Mucosa of descending colon (tissue), 3 donors: ENCODE measurements around the gene CCDC102B. TPM values are rescaled to one million over a fixed set of nuclear protein-coding genes. Genes with fewer than 3 reads are reported as not detected.

Experiments
- ATAC-seq: fragments of 200-7000 bp; cut with Tn5 transposase; one replicate; pipeline ENCODE4 v1.9.1; 2020; ENCODE audit warnings: mild to moderate bottlenecking, moderate library complexity
- DNase-seq, 3 donors: peaks; one replicate each; pipeline ENCODE4 v3.0.0-alpha.2; 2020
- H3K36me3 ChIP-seq: fragments of 200-600 bp; one replicate; pipeline ENCODE4 v1.8.0; 2021; ENCODE audit warnings: low read depth, mild to moderate bottlenecking
- H3K4me1 ChIP-seq: fragments of 200-600 bp; one replicate; pipeline ENCODE4 v1.8.0; 2021; ENCODE audit warnings: low read depth, mild to moderate bottlenecking
- H3K4me3 ChIP-seq: fragments of 200-600 bp; one replicate; pipeline ENCODE4 v1.8.0; 2021; ENCODE audit warnings: mild to moderate bottlenecking
- H3K9me3 ChIP-seq: fragments of 200-600 bp; one replicate; pipeline ENCODE4 v1.8.0; 2021; ENCODE audit warnings: mild to moderate bottlenecking
- CTCF ChIP-seq: fragments of 200-600 bp; IDR thresholded peaks from one replicate; pipeline ENCODE4 v1.8.0; 2022; ENCODE audit warnings: antibody characterized with exemption, mild to moderate bottlenecking
- intact Hi-C, 2 donors: fragments of 100-400 bp; cut with DNase I in 1 of 2; cut with micrococcal nuclease in 1 of 2; formaldehyde crosslinking; loops; one replicate each; pipeline versions ENCODE4 v1.11.0 to v1.11.1; 2022; cut with DNase I, micrococcal nuclease
- total RNA-seq, 3 donors: library from RNA; stranded (reverse); fragmentation: NEBNext Ultra II Directional in 2 of 3; extraction: Animal tissue kit (Norgen Biotek cat#: 25700) in 2 of 3; gene quantifications; one replicate each; pipeline versions ENCODE4 v1.2.1 to v1.2.4, GENCODE V29; 2021 to 2023
- donor health status: DM: no; HTN: no; CAD: no; lungs with moderate emphysema.
- donor health status: DM: no; HTN: no; CAD: no.
- donor health status: DM: no; HTN: yes; CAD: no.

Gene CCDC102B
- total RNA-seq, 3 donors from 2014 or later = 3.0 to 4.5 (median 4.3) TPM

GRCh38 chr18:68769461-68769860 lies 28.4 kb upstream of the CCDC102B start:
- Histone ChIP-seq H3K4me1 (no peaks in the 10 kb centered on the region), H3K36me3 (no peaks in the 10 kb centered on the region), H3K9me3 (no peaks in the 10 kb centered on the region), H3K4me3 (no peak overlapping the region)
- TF ChIP-seq CTCF = no peak
- intact Hi-C loops = no loop called here
- DNase-seq = peak in 1 of 3 donors; percentile 8
- no peak for ATAC-seq

GRCh38 chr18:68772268-68772667 lies 25.6 kb upstream of the CCDC102B start:
- Histone ChIP-seq H3K9me3 (no peaks in the 10 kb centered on the region), H3K36me3 (no peaks in the 10 kb centered on the region), H3K4me3 (no peak overlapping the region), H3K4me1 (no peaks in the 10 kb centered on the region)
- DNase-seq (no peak), ATAC-seq (no peak)
- TF ChIP-seq CTCF = no peak
- intact Hi-C loops = no loop called here

GRCh38 chr18:68778280-68778886 lies 19.5 kb upstream of the CCDC102B start:
- no peaks in the 10 kb centered on the region for H3K36me3 ChIP-seq
- no peaks in the 10 kb centered on the region for H3K9me3 ChIP-seq
- intact Hi-C loops = no loop called here
- H3K4me3 ChIP-seq = no peak overlapping the region
- ATAC-seq = no peak
- no peaks in the 10 kb centered on the region for H3K4me1 ChIP-seq
- no peak for DNase-seq
- TF ChIP-seq CTCF = no peak

DNA sequence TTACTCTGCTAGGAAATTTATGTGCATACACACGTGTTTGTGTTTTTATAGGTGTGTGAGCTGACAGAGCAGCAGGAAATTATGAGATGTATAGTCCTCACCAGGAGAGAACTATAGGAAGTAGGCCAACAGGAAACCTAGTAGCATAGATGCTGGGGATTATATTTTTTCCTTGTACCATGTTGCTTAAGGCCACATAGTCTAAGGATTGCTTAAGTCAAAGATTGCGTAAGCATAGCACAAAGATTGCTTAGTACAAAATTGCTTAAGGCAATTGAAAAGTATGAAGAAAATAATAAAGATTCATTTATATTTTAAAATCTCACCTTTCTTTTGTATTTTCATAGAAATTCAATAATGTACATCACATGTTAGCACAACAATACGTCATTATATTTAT lies 18.7 kb upstream of the CCDC102B start:
- TF ChIP-seq CTCF = no peak
- Histone ChIP-seq H3K9me3 (no peaks in the 10 kb centered on the region), H3K4me3 (no peak overlapping the region), H3K36me3 (no peaks in the 10 kb centered on the region), H3K4me1 (no peaks in the 10 kb centered on the region)
- intact Hi-C loops = no loop called here
- ATAC-seq (no peak), DNase-seq (no peak)

DNA sequence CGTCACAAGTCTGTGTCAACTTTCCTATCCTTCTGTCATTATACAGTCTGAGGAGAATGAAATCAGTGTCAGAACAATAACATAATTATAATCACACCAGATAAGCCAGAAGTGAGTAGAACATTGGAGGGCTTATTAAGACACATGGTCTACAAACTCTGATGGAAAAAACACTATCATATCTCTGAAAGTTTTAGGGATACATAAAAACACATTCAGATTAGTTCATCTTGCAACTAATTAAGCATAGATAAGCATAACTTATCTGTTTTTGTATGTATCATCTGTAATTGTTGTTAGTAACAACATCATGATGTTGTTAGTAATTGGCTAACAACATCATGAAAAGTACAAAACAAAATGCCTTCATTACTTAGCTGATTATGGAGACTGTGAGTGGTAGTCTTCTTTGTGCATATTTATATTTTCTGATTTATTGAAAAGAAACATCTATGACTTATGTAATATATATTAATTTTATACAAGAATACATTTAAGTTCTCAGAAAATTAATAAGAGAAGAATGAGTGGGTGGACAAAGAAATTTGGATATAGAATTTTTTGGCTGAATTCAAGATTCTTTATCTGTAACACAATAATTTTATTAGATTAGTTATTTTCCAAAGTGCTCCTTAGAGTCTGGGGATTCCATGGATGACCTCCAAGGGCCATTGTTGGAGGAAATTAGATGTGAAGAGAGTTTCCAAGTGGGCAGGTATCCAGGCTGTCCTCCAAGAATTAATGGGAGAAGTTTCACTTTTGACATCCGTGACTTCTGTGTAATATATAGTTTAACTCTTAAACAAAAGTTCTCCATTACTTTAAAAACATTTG lies 16.9 kb upstream of the CCDC102B start:
- no peaks in the 10 kb centered on the region for H3K4me1 ChIP-seq
- H3K36me3 ChIP-seq = no peaks in the 10 kb centered on the region
- ATAC-seq (no peak), DNase-seq (no peak)
- no peak overlapping the region for H3K4me3 ChIP-seq
- H3K9me3 ChIP-seq = no peaks in the 10 kb centered on the region
- intact Hi-C loops = no loop called here
- no peak for TF ChIP-seq CTCF
